Measurements from ENCODE around the gene TEX50. TPM values are rescaled to one million over a fixed set of nuclear protein-coding genes. Genes with fewer than 3 reads are reported as not detected.
"Not testable (repeated sequence)": the region's sequence is repeated elsewhere in the genome, so short reads cannot be mapped to it uniquely, and the experiment has no call there.

TEX50 gene, protein sequence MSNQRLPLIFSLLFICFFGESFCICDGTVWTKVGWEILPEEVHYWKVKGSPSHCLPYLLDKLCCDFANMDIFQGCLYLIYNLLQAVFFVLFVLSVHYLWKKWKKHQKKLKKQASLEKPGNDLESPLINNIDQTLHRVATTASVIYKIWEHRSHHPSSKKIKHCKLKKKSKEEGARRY
- total RNA-seq, result not detected
- long read RNA-seq, result 0 reads

DNA sequence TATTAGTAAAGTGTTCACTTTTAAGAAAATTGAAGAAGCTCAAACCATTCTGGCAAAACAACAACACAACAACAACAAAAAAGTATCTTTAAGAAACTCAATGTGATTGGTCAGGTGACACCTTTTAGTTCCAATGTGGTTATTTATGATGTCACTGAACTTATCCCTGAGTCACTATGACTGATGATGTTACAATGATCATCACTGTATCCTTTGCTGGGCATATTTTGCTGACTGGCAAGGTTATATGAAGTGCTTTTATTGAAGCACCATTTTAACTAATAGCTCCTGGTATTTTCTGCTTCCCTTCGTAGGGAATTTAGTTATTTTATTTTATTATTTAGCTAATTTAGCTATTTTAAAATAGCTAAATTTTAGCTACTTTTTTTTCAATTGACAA lies at the start of gene TEX50:
TSS of gene TEX50 (plus strand) at position 223 of the 400 bp plus-strand sequence. CDS start 184 bp downstream, outside the sequence.
- no peak for DNase-seq (ENCODE audit: low spot score)

DNA sequence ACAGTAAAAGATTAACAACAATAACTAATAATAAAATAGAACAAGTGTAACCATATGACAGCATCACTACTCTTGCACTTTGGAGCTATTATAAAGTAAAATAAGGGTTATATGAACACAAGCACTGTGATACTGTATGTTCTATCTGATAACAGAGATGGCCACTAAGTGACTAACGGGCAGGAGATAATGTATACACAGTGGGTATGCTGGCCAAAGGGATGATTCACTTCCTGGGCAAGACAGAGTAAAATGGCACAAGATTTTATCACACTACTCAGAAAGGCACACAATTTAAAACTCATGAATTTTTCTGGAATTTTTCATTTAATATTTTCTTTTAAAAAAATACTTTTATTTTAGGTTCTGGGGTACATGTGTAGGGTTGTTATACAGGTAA lies 44.6 kb upstream of the TEX50 start:
- DNase-seq (ENCODE audit: low spot score), result no peak

DNA sequence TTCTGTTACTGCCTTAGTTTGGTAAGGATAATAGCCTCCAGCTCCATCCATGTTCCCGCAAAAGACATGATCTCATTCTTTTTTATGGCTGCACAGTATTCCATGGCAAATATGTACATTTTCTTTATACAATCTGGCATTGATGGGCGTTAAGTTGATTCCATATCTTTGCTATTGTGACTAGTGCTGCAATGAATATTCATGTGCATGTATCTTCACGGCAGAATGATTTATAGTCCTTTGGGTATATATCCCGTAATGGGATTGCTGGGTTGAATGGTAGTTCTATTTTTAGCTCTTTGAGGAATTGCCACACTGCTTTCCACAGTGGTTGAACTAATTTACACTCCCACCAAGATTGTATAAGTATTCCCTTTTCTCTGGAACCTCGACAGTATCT lies 44.0 kb upstream of the TEX50 start:
- not testable (repeated sequence) for DNase-seq (ENCODE audit: low spot score)

DNA sequence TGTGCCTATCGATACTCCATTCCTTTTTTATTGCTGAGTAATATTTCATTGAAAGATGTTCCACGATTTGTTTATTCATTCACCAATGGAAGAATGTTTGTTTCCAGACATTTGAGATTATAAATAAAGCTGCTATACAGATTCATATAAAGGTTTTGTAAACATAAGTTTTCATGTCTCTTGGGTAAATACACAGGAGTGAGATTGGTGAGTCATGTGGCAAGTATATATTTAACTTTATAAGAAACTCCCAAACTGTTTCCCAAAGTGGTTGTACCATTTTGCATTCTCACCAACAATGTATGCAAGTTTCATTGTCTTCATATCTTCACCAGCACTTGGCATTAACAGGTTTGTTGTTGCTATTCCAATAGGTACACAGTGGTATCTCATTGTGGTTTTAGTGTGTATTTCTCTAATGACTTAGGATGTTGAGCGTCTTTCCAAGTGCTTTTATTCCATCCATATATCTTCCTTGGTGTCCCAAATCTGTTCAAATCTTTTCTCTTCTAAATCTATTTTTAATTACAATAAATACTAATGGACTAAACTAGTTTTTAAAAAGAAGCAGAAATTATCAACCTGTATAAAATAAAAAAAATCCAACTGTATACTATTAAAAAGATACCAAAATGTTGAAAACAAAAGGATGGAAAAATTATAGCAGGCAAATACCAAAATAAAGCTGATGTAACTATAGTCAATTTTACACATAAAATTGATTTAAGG lies 38.9 kb upstream of the TEX50 start:
- DNase-seq (ENCODE audit: low spot score), result no peak

DNA sequence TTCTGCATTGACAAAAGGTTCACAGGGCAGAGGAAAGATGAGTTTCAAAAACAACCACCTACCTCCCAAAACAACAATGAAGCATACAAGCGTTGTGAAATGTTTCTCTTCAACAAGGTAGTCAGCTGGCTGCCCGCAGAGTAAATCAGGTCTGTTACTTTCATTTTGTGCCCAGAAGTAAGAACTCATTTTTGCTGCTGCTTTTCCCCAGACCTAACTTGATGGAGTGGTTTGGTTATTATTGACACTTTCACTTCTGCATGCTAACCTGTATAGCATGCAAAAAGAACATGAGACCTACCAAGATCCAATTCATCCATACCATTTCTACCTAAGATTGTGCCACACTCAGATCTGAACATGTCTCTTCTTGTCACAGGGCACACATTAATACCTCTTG lies 33.5 kb upstream of the TEX50 start:
- no peak for DNase-seq (ENCODE audit: low spot score)

DNA sequence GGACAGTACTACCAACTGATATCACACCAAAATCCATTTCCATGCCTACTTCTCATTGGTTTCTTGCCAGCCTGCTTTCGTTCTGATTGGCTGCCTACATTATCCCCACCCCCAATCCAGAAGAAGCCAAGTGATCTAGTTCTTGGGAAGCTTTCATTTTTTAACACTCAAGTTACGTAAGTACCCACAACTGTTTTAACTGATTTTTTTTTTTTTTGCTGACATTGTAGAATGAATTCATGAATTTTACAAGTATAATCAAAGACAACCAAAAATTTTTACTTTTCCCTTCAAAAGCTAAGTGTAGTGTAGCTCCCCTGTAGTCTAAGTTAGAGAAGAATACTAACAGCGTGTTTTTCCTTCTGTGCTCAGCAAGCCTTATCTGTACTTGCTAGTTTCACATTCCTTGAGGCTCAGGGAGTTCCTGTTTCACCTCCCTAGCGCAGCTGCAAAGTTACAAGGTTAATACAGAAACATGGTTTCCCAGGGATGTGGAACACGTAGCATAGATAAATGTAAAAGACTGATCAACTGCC lies 32.0 kb upstream of the TEX50 start, which contains the start of gene SLC9C2:
TSS of gene SLC9C2 (minus strand) at position 17 of the 536 bp plus-strand sequence. CDS start 1,296 bp downstream, outside the sequence.
- no peak for DNase-seq (ENCODE audit: low spot score)

DNA sequence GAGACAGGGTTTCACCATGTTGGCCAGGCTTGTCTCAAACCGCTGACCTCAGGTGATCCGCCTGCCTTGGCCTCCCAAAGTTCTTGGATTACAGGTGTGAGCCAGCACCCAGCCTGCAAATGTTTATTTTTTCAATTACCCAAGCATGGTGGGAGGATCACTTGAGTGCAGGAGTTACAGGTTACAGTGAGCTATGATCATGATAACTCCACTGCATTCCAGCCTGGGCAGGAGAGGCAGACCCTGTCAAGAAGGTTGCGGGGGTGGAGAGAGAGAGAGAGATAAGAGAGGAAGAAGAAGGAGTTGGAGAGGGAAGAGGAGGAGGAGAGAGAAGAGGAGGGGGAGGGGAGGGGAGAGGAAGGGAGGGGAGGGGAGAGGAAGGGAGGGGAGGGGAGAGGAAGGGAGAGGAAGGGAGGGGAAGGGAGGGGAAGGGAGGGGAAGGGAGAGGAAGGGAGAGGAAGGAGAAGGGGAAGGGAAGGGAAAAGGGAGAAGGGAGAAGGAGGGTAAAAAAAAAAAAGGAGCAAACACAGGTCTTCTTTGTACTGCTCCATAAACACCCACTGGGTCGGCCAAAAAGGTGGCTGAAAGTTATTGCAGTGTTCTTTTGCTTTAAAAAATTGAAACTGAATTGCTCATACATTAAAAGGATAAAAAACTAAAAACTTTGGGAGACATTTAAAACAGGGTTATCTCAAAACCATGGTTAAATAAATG lies 26.5 kb upstream of the TEX50 start:
- no peak for DNase-seq (ENCODE audit: low spot score)

DNA sequence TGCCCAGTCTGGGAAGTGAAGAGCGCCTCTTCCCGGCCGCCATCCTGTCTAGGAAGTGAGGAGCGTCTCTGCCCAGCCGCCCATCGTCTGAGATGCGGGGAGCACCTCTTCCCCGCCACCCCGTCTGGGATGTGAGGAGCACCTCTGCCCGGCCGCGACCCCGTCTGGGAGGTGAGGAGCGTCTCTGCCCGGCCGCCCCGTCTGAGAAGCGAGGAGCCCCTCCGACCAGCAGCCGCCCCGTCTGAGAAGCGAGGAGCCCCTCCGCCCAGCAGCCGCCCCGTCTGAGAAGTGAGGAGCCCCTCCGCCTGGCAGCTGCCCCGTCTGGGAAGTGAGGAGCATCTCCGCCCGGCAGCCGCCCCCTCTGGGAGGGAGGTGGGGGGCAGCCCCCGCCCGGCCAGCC lies 22.1 kb upstream of the TEX50 start:
- DNase-seq (ENCODE audit: low spot score), result not testable (repeated sequence)

DNA sequence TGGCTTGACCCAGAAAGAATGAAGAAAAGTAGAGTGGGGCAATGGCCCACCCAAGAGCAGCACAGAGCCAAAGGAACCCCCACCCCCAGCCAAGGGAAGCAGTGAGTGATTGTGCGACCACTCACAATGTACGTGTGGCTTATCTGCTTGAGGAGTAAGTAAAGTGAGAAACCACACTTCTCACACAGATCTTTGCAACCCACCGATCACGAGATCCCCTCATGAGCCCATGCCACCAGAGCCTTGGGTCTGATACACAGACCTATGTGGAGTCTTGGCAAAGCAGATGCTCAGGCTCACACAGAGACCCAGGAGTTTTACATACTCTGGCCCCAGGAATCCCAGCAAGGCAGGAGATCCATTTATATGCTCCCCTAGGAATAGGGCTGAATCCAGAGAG lies 18.3 kb upstream of the TEX50 start:
- DNase-seq (ENCODE audit: low spot score), result no peak

DNA sequence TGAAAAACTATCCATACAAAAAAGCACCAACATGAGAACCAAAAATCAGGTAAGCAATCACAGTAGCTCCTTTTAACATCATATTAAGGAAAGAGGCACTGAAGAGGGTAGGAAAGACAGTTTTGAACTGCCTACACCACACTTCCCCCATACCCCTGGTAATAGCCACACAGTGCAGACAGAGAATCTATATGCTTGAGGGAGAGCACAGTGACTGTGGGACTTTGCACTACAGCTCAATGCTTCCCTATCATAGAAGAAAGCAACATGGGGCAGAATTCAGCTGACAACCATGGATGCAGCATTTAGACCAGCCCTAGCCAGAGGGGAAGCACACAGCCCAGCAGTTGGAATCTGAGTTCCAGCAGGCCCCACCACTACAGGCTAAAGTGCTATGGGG lies 7.9 kb upstream of the TEX50 start:
- DNase-seq (ENCODE audit: low spot score), result no peak

DNA sequence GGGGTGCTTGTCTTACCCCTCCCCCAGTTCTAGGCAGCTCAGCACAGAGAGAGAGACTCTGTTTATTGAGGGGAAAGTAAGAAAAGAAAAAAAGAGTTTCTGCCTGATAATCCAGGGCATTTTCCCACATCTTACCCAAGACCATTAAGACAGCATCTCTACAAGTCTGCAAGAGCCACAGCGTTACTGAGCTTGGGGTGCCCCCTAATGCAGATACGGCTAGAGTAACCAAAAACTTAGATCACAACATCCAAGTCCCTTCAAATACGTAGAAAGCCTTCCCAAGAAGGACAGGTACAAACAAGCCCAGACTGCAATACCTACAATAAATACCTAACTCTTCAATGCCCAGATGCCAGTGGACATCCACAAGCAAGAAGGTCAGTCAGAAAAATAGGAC lies 6.2 kb upstream of the TEX50 start:
- DNase-seq (ENCODE audit: low spot score), result no peak

DNA sequence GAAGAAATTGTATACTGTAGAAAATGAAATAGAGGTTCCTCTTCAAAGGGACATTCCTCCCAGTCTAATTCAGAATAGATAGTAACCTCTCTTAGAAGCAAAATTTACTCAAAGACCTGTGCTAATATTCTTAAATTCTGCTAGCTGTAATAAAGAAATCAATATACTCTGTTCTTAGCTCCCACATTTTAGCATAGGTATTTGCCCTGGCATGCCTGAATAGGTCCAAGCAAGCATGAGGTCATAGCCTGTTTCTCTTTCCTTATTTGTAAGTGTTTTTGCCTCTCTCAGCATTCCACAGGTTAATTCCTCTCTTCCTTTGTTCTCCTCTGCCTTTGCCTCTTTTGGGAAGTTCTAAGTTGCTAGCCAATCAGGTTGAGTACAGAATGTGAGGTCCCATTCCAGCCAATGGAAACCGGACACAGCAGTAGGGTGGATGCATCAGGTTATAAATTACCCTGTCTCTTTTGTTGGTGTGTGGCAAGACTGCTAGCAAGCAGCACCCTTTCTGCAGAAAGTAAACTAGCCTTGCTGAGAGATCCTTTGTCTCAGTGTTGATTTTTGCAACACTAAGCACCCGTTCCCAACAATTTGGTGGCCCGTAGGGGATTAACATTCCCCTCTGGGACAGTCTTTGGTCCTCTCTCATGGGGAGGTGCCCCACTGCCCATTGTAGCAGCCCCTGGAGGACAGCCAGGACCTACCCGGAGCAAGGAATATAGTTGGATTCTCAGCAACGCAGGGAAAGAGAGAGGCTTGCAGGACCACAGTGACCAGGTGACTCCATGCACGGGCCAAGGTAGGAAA lies 2.3 kb downstream of the TEX50 start:
- not testable (repeated sequence) for DNase-seq (ENCODE audit: low spot score)

DNA sequence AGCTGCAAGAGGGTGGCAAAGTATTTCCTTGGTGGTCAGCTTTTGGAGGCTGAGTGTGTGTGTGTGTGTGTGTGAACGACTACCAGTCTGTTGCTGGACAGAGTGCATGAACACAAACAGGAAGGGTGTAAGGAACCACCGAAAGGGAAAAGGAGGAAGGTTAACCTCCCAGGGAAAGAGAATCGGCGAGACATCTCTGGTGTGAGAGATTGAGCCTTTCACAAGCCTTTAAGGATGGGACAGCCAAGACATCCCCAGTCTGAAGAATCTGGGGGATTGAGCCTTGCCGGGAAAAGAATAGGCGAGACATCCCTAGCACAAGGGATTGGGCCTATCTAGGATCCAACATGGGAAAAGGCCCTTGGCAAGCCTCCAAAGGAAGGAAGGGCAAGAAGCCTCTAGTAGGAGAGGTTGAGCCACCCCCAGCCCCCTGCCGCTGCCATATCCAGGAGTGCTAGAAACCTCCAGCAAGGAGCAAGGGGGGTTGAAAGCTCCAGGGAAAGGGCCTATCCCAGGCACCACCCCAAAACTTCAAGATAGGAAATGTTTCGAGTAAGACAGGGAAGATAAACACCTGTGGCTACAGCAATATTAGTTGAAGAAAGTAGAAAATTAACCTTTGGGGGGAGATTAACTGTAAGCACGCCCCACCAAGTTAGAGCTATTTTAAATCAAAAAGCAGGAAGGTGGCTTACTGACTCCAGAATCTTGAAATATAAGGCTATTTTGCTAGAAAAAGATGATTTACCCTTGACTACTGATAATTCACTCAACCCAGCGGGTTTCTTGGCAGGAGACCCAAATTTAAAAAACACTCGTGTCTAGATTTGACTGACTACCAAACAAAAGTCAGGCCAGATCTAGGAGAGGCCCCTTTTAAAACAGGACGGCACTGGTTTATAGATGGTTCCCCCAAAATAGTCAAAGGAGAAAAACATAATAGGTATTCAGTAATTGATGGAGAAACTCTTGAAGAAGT lies 3.2 kb downstream of the TEX50 start:
- DNase-seq (ENCODE audit: low spot score), result no peak

DNA sequence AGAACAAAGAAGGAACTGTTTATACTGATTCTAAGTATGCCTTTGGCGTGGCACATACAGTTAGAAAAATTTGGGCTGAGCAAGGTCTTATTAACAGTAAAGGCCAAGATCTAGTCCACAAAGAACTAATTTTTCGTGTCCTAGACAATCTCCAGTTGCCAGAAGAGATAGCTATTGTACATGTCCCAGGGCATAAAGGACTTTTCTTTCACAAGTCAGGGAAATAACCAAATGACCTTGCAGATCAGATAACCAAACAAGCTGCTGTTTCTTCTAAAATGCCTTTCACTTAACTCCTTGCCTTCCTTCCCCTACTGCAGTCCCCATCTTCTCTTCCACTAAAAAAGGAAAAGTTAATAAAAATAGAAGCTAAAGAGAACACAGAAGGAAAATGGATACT lies 4.0 kb downstream of the TEX50 start:
- no peak for DNase-seq (ENCODE audit: low spot score)

DNA sequence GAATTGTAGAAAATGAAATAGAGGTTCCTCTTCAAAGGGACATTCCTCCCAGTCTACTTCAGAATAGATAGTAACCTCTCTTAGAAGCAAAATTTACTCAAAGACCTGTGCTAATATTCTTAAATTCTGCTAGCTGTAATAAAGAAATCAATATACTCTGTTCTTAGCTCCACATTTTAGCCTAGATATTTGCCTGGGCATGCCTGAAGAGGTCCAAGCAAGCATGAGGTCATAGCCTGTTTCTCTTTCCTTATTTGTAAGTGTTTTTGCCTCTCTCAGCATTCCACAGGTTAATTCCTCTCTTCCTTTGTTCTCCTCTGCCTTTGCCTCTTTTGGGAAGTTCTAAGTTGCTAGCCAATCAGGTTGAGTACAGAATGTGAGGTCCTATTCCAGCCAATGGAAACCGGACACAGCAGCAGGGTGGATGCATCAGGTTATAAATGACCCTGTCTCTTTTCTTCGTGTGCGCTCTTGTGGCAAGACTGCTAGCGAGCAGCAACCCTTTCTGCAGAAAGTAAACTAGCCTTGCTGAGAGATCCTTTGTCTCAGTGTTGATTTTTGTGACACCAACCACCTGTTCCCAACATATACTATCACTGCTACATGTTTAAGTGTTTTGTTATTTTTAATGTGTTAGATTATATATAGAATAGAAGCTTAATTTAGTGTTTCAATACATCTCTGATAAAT lies 7.5 kb downstream of the TEX50 start:
- not testable (repeated sequence) for DNase-seq (ENCODE audit: low spot score)

DNA sequence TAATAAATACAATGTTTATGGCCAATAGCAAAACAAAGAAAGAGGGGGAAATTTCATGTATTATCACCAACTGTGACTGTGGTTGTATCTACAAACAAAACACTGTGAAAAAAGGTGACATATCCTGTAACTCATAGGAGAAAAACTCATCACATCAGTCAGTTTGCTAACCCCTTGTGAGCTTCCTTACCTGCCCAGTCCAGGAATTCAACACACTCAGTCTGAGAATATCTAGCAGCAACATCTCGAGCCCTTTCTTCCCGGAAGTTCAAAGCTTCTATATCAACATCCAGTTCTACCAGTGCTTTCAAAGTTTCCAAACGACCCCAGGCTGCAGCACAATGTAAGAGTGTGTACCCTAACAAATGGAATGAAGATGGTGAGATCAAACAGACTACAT lies 11.5 kb downstream of the TEX50 start:
- DNase-seq (ENCODE audit: low spot score), result no peak

DNA sequence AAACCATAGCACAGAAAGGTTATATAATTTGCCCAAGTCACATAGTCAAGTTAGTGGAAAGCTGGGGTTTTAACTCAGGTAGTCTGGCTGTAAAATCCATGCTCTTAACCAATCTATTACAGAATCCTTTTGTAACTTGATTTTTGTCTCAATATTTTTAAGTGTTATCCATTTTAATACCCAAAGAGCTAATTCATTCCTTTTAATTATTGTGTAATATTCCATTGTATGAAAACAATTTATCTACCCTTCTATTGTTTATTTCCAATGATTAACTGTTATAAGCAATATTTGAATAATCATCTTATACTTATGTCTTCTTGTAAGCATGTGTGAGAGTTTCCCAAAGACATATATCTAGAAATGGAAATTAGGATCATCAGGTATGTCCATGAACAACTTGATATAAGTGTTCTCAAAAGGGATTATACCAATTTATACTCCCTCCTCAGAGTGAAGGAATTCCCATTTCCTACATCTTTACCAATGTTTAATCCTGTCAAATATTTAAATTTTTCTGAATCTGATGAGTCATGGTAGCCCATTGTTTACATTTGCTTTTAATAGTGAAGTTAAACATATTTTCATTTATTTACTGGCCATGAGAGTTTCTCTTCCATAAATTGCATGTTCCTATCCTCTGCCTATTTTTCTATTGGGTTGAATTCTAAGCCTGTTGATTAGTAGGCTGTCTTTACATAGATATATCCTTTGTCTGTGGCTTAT lies 13.9 kb downstream of the TEX50 start:
- no peak for DNase-seq (ENCODE audit: low spot score)

DNA sequence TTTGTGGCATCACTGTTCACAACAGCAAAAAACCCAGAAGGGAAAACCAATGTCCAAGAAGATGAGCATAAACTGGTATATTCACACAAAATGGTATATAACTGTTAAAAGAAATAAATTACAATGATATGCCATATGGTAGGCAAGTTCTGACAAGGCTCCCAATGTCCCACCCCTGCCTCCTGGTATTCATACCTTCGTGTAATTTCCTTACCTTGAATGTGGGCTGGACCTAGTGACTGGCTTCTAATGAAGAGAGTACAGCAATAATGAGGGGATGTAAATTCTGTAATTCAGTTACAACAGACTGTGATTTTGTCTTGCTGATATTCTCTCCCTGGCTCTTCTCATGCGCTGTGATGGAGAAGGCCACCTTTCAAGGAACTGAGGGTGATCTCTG lies 25.2 kb downstream of the TEX50 start:
- no peak for DNase-seq (ENCODE audit: low spot score)

DNA sequence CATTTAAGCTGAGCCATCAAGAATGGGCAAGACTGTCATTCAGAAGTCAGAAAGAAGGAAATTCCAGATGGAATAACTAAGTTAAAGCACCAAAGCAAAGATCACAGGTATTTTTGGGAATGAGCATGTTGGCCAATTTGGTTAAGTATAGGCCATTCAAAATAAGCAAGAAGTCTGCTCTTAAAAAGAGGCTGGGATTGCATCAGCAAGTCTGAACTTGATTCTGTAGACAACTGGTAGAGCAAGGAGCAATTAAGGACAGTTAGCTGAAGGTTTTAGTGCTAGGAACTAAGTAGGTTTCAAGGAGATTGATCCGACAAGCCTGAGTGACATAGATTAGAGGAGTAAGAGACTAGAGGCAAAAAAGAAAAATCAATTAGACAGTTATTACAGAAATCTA lies 26.1 kb downstream of the TEX50 start:
- DNase-seq (ENCODE audit: low spot score), result no peak
